H1 (cell line): Measurements from ENCODE around the gene DZIP1L. TPM values are rescaled to one million over a fixed set of nuclear protein-coding genes. Genes with fewer than 3 reads are reported as not detected.

ENCODE experiments used
- CTCF ChIA-PET: fragments of 300-600 bp; sonication (Branson Sonifier 250); formaldehyde crosslinking; loops from one replicate; lab custom pipeline; 2021; ENCODE audit not compliant: partially characterized antibody; lab: Charles Lee
- POLR2A ChIA-PET: fragments of 300-600 bp; sonication (Branson Sonifier 250); formaldehyde crosslinking; loops from one replicate; lab custom pipeline; 2021; ENCODE audit warnings: inconsistent platforms; ENCODE audit not compliant: partially characterized antibody; lab: Charles Lee
- DNase-seq, 2 experiments: peaks; one replicate each; pipeline versions ENCODE4 v3.0.0 to v3.0.0-alpha.2; 2010 to 2022; ENCODE audit warnings: low spot score in 2 of 2, low read depth in 1 of 2, mixed read lengths in 1 of 2
- FAIRE-seq: peaks from 2 replicates; lab custom pipeline; 2011; peaks lifted over from hg19 to GRCh38; lab: Jason Lieb, UNC
- H2AFZ ChIP-seq: 2 replicates; pipeline ENCODE4 v1.8.1; 2012; ENCODE audit warnings: low read length, inconsistent platforms
- H2AK5ac ChIP-seq: 2 replicates; pipeline ENCODE4 v1.6.1; 2013; ENCODE audit warnings: low read depth, low read length
- H2BK120ac ChIP-seq: replicated peaks from 2 replicates; pipeline ENCODE3; 2013; ENCODE audit warnings: low read depth, low read length, inconsistent platforms
- H2BK12ac ChIP-seq: 2 replicates; pipeline ENCODE4 v1.6.1; 2013; ENCODE audit warnings: low read depth, low read length
- H2BK15ac ChIP-seq: 2 replicates; pipeline ENCODE4 v1.6.1; 2013; ENCODE audit warnings: low read length
- H2BK20ac ChIP-seq: 2 replicates; pipeline ENCODE4 v1.6.1; 2013; ENCODE audit warnings: low read length
- H2BK5ac ChIP-seq: 2 replicates; pipeline ENCODE4 v1.6.1; 2013; ENCODE audit warnings: low read depth, low read length
- H3K14ac ChIP-seq: 2 replicates; pipeline ENCODE4 v1.6.1; 2013; ENCODE audit warnings: inconsistent platforms; ENCODE audit not compliant: insufficient read length
- H3K18ac ChIP-seq: 2 replicates; pipeline ENCODE4 v1.6.1; 2013; ENCODE audit warnings: low read length; ENCODE audit errors: extremely low read depth
- H3K23ac ChIP-seq: 2 replicates; pipeline ENCODE4 v1.6.1; 2013; ENCODE audit warnings: inconsistent platforms; ENCODE audit not compliant: insufficient read length
- H3K23me2 ChIP-seq: 2 replicates; pipeline ENCODE4 v1.6.1; 2013; ENCODE audit warnings: low read depth, low read length
- H3K27ac ChIP-seq: 2 replicates; pipeline ENCODE4 v1.6.1; 2011; ENCODE audit warnings: low read depth, low read length, inconsistent platforms
- H3K27me3 ChIP-seq, 4 experiments: replicated peaks in 1 of 4; 1 replicate in 1 of 4; 2 replicates in 3 of 4; pipeline versions ENCODE4 v1.6.1 to v1.8.1; 2011 to 2013; ENCODE audit warnings: low read length in 3 of 4, mild to moderate bottlenecking in 3 of 4, inconsistent platforms in 2 of 4, mixed read lengths in 2 of 4, moderate library complexity in 1 of 4; ENCODE audit not compliant: control insufficient read depth in 3 of 4, insufficient read depth in 3 of 4; ENCODE audit errors: extremely low read depth in 1 of 4
- H3K36me3 ChIP-seq, 4 experiments: 2 replicates each; pipeline versions ENCODE4 v1.6.1 to v1.8.1; 2011 to 2013; ENCODE audit warnings: mild to moderate bottlenecking in 4 of 4, low read length in 3 of 4, moderate library complexity in 2 of 4, control low read depth in 1 of 4, inconsistent platforms in 1 of 4; ENCODE audit not compliant: insufficient read depth in 4 of 4, control insufficient read depth in 2 of 4
- H3K4ac ChIP-seq: replicated peaks from 2 replicates; pipeline ENCODE3; 2013; ENCODE audit warnings: low read length, low read depth, mixed read lengths, inconsistent platforms; ENCODE audit not compliant: insufficient read length
- H3K4me1 ChIP-seq, 4 experiments: replicated peaks in 1 of 4; 1 replicate in 1 of 4; 2 replicates in 3 of 4; pipeline versions ENCODE4 v1.6.1 to v1.8.1; 2011 to 2013; ENCODE audit warnings: low read length in 3 of 4, inconsistent platforms in 2 of 4, mixed read lengths in 1 of 4; ENCODE audit not compliant: insufficient read depth in 4 of 4, control insufficient read depth in 3 of 4
- H3K4me2 ChIP-seq, 2 experiments: 2 replicates each; pipeline versions ENCODE4 v1.6.1 to v1.8.1; 2011 to 2013; ENCODE audit warnings: low read depth in 2 of 2, low read length in 2 of 2, control low read depth in 1 of 2, inconsistent platforms in 1 of 2, mild to moderate bottlenecking in 1 of 2; ENCODE audit not compliant: insufficient read depth in 1 of 2
- H3K4me3 ChIP-seq, 4 experiments: fragments of 200-600, 300-600 bp in 1 of 4; sonication (generic), shearing (Covaris generic), sonication (Bioruptor Twin) in 1 of 4; 2 replicates each; pipeline versions ENCODE4 v1.5.1 to v1.8.1; 2011 to 2016; ENCODE audit warnings: low read length in 4 of 4, low read depth in 3 of 4, control low read depth in 2 of 4, inconsistent platforms in 2 of 4, mild to moderate bottlenecking in 2 of 4, mixed read lengths in 1 of 4, moderate library complexity in 1 of 4; ENCODE audit not compliant: insufficient read depth in 2 of 4; ENCODE audit errors: extremely low read depth in 1 of 4
- H3K56ac ChIP-seq: replicated peaks from 2 replicates; pipeline ENCODE3; 2013; ENCODE audit warnings: low read depth, mild to moderate bottlenecking, mixed read lengths, low read length, inconsistent platforms; ENCODE audit not compliant: insufficient read length
- H3K79me1 ChIP-seq: 2 replicates; pipeline ENCODE4 v1.6.1; 2013; ENCODE audit warnings: low read depth, low read length, control low read depth
- H3K79me2 ChIP-seq, 2 experiments: 2 replicates each; pipeline versions ENCODE4 v1.6.1 to v1.8.1; 2012 to 2013; ENCODE audit warnings: low read length in 2 of 2, mild to moderate bottlenecking in 2 of 2, inconsistent platforms in 1 of 2; ENCODE audit not compliant: insufficient read depth in 2 of 2, control insufficient read depth in 1 of 2
- H3K9ac ChIP-seq, 4 experiments: replicated peaks in 1 of 4; 1 replicate in 1 of 4; 2 replicates in 3 of 4; pipeline versions ENCODE4 v1.6.1 to v1.8.1; 2011 to 2013; ENCODE audit warnings: low read depth in 3 of 4, low read length in 3 of 4, control low read depth in 2 of 4, mild to moderate bottlenecking in 2 of 4, moderate library complexity in 2 of 4, inconsistent platforms in 1 of 4; ENCODE audit errors: extremely low read depth in 1 of 4
- H3K9me3 ChIP-seq, 2 experiments: 2 replicates each; pipeline versions ENCODE4 v1.6.1 to v1.8.1; 2012 to 2013; ENCODE audit warnings: mild to moderate bottlenecking in 2 of 2, moderate library complexity in 2 of 2, control low read depth in 1 of 2, inconsistent platforms in 1 of 2, low read depth in 1 of 2, low read length in 1 of 2, mixed read lengths in 1 of 2; ENCODE audit not compliant: insufficient read depth in 2 of 2
- H4K20me1 ChIP-seq, 2 experiments: replicated peaks in 1 of 2; 2 replicates each; pipeline versions ENCODE3 to v1.8.1; 2011 to 2013; ENCODE audit warnings: inconsistent platforms in 2 of 2, low read length in 2 of 2, mild to moderate bottlenecking in 1 of 2; ENCODE audit not compliant: insufficient read depth in 2 of 2, control insufficient read depth in 1 of 2
- H4K5ac ChIP-seq: 2 replicates; pipeline ENCODE4 v1.6.1; 2013; ENCODE audit warnings: low read length, low read depth, mixed read lengths, inconsistent platforms; ENCODE audit not compliant: insufficient read length
- H4K8ac ChIP-seq: 2 replicates; pipeline ENCODE4 v1.8.0; 2013; ENCODE audit warnings: mild to moderate bottlenecking, moderate library complexity, low read length, inconsistent platforms; ENCODE audit not compliant: insufficient read depth; ENCODE audit errors: extremely low read depth
- H4K91ac ChIP-seq: replicated peaks from 2 replicates; pipeline ENCODE3; 2013; ENCODE audit warnings: low read length, mixed read lengths, inconsistent platforms; ENCODE audit not compliant: insufficient read length
- CHD2 ChIP-seq: IDR thresholded peaks from 2 replicates; pipeline ENCODE4 v1.6.1; 2012; ENCODE audit warnings: low read length, improper control_type of control experiment
- E2F6 ChIP-seq: IDR thresholded peaks from 2 replicates; pipeline ENCODE4 v1.6.1; 2012; ENCODE audit warnings: inconsistent platforms
- GABPA ChIP-seq: IDR thresholded peaks from 2 replicates; pipeline ENCODE4 v1.6.1; 2011; ENCODE audit warnings: mild to moderate bottlenecking, low read length, moderate library complexity, borderline replicate concordance; ENCODE audit not compliant: insufficient read depth
- NANOG ChIP-seq: IDR thresholded peaks from 2 replicates; pipeline ENCODE4 v1.6.1; 2011; ENCODE audit warnings: low read length, low read depth, mild to moderate bottlenecking, inconsistent platforms; ENCODE audit not compliant: insufficient read depth, poor library complexity, severe bottlenecking
- SP1 ChIP-seq: IDR thresholded peaks from 2 replicates; pipeline ENCODE4 v1.6.1; 2011; ENCODE audit warnings: low read depth, low read length
- SP2 ChIP-seq: IDR thresholded peaks from 2 replicates; pipeline ENCODE4 v1.6.1; 2012; ENCODE audit warnings: mild to moderate bottlenecking, low read length, inconsistent platforms
- SRF ChIP-seq: IDR thresholded peaks from 2 replicates; pipeline ENCODE4 v1.6.1; 2011; ENCODE audit warnings: mild to moderate bottlenecking, low read depth, low read length, moderate library complexity
- TBP ChIP-seq: IDR thresholded peaks from 2 replicates; pipeline ENCODE4 v1.6.1; 2011; ENCODE audit warnings: low read depth, low read length, improper control_type of control experiment
- WGBS, 2 experiments: shearing (Covaris generic) in 1 of 2; methylation state at CpG; one replicate each; pipeline versions ENCODE4 v1.1.6 to v1.1.7; 2013 to 2015; ENCODE audit warnings: low lambda C conversion rate in 2 of 2, mixed read lengths in 2 of 2, inconsistent platforms in 1 of 2, low coverage in 1 of 2, missing lambda C conversion rate in 1 of 2; ENCODE audit not compliant: insufficient replicate concordance in 2 of 2, insufficient coverage in 1 of 2, insufficient read length in 1 of 2; ENCODE audit errors: extremely low coverage in 1 of 2, missing lambda C conversion rate in 1 of 2; 5-methylcytosine and 5-hydroxymethylcytosine counted together
- polyA plus RNA-seq, 7 experiments: library from polyadenylated mRNA; depleted of rRNA in 3 of 7; stranded (reverse) in 5 of 7; unstranded in 2 of 7; fragments of >200 nt in 5 of 7; fragments of 200-250 nt in 2 of 7; gene quantifications; 1 replicate in 5 of 7; 2 replicates in 1 of 7; 4 replicates in 1 of 7; pipeline versions ENCODE4 v1.2.1 to v1.2.3, GENCODE V29; 2011 to 2013; ENCODE audit warnings: missing spikeins in 2 of 7, mixed read lengths in 2 of 7
- total RNA-seq: library from RNA; stranded (reverse); fragmentation: NEBNext Ultra II Directional; extraction: Animal tissue kit (Norgen Biotek cat#: 25700); gene quantifications from 2 replicates; pipeline ENCODE4 v1.2.1, GENCODE V29; 2021

DZIP1L gene
- total and polyA plus RNA-seq, 2 of the 8 experiments (the other 6 are each of a cell fraction or from before 2014, with no cell fraction given), result 6.5 to 8.3 TPM

- no peak overlapping the region for H2BK20ac ChIP-seq
- no peaks in the 10 kb centered on the region for H3K79me1 ChIP-seq
- no peak overlapping the region for H2AFZ ChIP-seq
- no peak overlapping the region for H3K18ac ChIP-seq
- H3K14ac ChIP-seq, result no peak overlapping the region
- H3K23me2 ChIP-seq, result no peaks in the 10 kb centered on the region
- no peak overlapping the region for H3K9ac ChIP-seq
- no peak overlapping the region for H4K91ac ChIP-seq
- no peak overlapping the region for H2BK12ac ChIP-seq
- H4K20me1 ChIP-seq, result no peaks in the 10 kb centered on the region
- WGBS, 2 experiments, result 83% methylated on average over 3 of the region's 3 CpGs; no CpG with 5 or more reads in 1 of the 2 experiments
- ChIA-PET POLR2A (no interaction called here), CTCF (interaction anchor here (1.3 kb wide), 1 partner anchor 17 kb away, joined by 4 read pairs; no protein-coding TSS in a partner anchor)
- no peak overlapping the region for H3K27ac ChIP-seq
- H2AK5ac ChIP-seq, result no peak overlapping the region
- DNase-seq (no peak), FAIRE-seq (no peak)
- no peak overlapping the region for H3K56ac ChIP-seq
- H2BK15ac ChIP-seq, result no peak overlapping the region
- no peaks in the 10 kb centered on the region for H3K79me2 ChIP-seq
- no peak overlapping the region for H2BK120ac ChIP-seq
- no peak overlapping the region for H4K8ac ChIP-seq
- H3K23ac ChIP-seq, result no peak overlapping the region
- H3K4me2 ChIP-seq, result no peak overlapping the region
- no peaks in the 10 kb centered on the region for H3K36me3 ChIP-seq
- H3K27me3 ChIP-seq, result no peaks in the 10 kb centered on the region
- H3K9me3 ChIP-seq, result no peaks in the 10 kb centered on the region
- TF ChIP-seq SP1 (no peak), SRF (no peak), CHD2 (no peak), E2F6 (no peak), TBP (no peak), SP2 (no peak), NANOG (no peak), GABPA (no peak)
- TF ChIP-seq, all 59 proteins: peak for 0
- no peaks in the 10 kb centered on the region for H3K4me1 ChIP-seq
- H3K4me3 ChIP-seq, result no peak overlapping the region
- no peak overlapping the region for H4K5ac ChIP-seq
- no peak overlapping the region for H3K4ac ChIP-seq
- H2BK5ac ChIP-seq, result no peak overlapping the region
These were observed 19.9 kb upstream of the DZIP1L start for GRCh38 chr3:138135146-138135832.
